HS-5 (cell line): ENCODE data around the gene GPR162.
A peak's percentile ranks its signal among the peaks of the same experiment; 100 is the strongest.

Experiments used
- DNase-seq: peaks from one replicate; pipeline ENCODE4 v3.0.0-alpha.2; 2012; ENCODE audit warnings: low read depth

The GPR162 gene

DNA sequence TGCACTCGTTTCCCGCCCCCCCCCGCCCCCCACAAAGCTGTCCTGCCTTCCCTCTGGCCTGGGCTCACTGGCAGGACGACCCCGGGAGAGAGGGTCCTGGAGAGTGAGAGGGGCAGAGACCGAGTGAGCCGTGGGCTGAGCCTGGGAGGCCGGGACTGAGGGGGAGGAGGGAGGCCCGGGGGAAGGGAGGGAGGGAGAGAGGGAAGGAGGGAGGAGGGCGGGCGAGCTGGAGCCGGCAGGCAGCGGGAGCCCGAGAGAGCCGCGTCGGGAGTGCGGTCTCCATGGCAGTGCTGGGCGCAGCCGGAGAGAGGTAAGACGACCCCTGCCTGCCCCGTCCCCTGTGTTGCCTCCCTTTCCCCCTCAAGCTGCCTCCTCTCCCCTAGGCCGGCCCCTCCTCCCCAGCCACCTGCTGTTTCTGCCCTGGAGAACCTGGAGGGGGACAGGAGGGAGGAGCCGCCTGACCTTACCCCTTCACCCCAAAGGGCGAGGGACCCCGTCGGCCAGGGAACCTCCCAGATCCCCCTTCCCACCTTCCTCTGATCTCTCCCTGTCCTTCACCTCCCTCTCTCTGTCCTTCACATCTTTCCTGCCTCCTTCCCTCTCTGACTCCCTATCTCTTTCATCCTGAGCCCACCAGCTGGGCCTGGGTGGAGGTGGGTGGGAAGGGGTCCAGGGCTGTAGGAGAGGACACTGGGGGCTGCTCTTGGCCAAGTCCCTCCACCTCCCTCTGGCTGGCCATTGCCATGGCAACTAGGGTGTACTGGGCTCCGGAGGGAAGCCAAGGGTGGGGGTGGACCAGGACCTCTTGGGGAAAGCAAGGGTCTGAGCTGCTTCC, at the start of gene GPR162:
Gene GPR162, plus strand, starts transcription at position 231 of the 835 bp plus-strand sequence. CDS start 2,078 bp downstream, outside the sequence.
- no peak for DNase-seq

- DNase-seq: no peak
These were observed 49.3 kb upstream of the GPR162 start, which contains the start of gene LAG3 for GRCh38 chr12:6772331-6772695. Gene LAG3, plus strand, starts transcription at chr12:6772520. Its CDS starts 333 bp downstream, at chr12:6772853.

DNA sequence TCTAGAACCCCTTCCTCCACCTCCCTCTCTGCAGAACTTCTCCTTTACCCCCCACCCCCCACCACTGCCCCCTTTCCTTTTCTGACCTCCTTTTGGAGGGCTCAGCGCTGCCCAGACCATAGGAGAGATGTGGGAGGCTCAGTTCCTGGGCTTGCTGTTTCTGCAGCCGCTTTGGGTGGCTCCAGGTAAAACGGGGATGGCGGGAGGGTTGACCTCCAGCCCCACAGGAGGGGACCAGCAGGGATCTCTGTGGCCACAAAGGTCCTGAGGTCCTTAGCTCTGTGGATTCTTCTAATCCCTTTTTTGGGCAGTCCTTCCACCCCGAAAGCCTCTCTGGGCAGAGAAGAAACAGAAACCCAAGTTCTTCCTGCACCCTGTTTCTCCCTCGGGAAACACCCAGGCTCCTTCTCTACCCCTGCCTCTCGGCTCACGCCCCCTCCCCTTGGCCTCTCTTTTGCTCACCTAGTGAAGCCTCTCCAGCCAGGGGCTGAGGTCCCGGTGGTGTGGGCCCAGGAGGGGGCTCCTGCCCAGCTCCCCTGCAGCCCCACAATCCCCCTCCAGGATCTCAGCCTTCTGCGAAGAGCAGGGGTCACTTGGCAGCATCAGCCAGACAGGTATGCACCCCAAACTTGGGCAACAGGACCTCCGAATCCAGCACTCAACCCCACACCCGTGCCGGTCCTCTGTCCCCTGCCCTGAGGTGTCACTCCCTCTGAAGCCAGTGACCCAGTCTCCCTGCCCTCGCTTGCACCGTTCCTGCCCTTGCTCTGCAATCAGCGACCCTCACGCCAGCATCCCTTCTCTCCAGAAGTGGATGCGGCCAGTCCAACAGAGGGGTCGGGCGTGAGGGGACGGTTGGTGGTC, 48.7 kb upstream of the GPR162 start:
- no peak for DNase-seq

DNA sequence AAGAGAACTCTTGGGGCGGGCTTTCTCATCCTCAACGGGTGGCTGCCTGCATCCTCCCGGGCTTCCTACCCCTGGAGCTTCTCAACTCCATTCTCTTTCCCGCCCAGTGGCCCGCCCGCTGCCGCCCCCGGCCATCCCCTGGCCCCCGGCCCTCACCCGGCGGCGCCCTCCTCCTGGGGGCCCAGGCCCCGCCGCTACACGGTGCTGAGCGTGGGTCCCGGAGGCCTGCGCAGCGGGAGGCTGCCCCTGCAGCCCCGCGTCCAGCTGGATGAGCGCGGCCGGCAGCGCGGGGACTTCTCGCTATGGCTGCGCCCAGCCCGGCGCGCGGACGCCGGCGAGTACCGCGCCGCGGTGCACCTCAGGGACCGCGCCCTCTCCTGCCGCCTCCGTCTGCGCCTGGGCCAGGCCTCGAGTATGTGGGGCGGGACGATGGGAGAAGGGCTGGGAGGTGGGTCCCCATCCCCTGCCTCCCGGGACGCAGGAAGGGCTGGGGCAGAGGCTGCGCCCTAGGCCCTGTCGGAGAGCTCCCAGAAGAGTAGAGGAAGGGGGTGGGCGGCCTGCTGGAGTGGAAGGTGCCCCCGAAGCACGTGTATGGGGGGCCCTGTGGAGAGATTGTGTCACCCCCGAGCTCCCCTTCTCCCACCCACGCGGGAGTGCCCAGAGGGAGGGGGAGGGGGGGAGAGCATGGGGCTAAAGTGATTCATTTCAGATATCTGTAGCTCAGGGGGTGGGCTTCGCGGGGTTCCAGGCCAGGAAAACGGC, 47.9 kb upstream of the GPR162 start:
- no peak for DNase-seq

GRCh38 chr12:6774499-6775062, 47.0 kb upstream of the GPR162 start:
- DNase-seq: no peak

DNA sequence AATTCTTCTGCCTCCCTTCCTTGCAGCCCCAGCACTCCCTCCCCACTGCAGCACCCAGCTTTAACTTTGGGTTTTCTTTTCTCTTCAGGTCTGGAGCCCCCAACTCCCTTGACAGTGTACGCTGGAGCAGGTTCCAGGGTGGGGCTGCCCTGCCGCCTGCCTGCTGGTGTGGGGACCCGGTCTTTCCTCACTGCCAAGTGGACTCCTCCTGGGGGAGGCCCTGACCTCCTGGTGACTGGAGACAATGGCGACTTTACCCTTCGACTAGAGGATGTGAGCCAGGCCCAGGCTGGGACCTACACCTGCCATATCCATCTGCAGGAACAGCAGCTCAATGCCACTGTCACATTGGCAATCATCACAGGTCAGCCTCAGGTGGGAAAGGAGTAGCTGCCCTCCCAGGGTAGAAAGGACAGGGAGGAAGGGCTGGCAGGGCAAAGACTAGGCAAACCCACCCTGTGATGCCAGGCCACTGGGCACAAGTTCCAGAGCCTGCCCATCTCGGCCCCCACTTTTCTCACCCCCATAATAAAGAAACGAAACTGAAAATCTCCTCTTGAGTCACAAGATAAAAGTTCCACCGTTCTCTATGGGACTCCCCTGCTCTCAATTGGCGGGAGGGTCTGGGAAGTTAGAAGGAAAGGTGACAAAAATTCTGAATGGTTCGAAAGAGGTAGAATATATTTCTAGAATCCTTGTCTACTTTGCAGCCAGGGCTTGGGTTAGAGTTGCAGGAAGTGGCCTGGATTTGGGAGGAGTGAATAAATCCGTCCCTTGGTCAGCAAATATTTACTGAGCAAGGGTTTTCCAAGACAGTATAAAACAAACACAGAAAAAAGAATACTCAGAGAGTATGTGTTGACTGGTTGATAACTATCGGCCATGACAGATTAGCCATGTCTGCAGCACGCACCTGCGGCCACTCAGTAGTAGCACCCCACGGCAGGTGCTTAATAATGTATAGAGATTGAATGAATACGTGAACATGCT, 46.1 kb upstream of the GPR162 start:
- DNase-seq: no peak

DNA sequence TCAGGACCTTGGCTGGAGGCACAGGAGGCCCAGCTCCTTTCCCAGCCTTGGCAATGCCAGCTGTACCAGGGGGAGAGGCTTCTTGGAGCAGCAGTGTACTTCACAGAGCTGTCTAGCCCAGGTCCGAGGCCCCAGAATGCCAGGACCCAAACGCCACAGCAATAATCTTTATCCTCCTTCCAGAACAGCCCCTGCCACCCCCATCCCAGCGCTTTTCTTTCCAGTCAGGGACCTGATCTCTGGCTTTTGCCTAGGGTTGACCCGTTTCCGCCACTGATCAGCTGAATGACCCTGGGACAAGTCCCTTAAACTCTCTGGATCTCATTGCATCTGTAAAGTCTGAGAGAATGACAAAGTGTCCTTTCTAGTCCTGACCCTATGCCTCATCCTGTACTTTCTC, 44.2 kb upstream of the GPR162 start:
- DNase-seq: no peak

GRCh38 chr12:6778217-6778573, 43.4 kb upstream of the GPR162 start:
- DNase-seq: no peak

DNA sequence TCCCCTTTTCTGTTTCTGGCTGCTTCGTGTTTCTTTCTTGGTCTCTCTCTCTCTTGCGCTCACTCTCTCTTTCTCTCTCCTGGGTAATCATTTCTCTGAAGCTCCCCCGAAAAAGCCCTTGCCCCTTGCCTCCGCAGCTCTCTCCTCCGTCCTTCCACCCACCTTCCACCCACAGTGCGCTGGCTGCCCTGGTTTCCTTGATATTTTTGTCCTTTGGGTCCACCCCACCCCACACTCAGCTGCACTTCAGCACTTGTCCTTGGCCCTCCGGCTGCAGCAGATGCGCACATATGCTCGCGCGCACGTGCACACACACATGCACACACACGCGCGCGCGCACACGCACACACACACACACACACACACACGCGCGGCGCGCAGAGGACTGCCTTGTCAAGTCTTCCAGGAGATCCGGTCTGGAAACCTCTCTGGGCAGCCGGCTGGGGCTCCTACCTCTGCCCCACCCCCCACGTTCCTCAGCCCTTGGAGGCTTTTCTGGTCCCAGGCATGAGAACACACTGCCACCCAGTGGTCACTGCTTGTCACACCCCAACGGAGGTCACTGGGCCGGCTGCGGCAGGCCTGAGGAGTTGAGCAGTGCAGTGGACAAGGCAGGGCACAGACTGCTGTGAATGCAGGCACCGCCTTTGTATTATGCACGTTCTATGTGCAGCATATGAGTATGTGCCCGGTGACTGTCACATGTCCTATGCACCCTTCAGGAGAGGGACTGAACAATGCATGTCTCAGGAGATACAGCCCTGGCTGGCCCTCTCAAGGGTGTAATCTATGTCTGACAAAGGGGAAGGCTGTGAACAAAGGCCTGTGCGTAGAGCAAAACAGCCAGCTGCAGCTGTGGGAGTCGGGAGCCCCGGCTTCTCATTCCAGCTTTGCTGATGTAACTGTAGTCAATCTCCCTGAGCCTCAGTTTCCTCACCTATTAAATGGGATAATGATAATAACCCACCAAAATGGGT, 42.8 kb upstream of the GPR162 start:
- DNase-seq: peak; percentile 72

DNA sequence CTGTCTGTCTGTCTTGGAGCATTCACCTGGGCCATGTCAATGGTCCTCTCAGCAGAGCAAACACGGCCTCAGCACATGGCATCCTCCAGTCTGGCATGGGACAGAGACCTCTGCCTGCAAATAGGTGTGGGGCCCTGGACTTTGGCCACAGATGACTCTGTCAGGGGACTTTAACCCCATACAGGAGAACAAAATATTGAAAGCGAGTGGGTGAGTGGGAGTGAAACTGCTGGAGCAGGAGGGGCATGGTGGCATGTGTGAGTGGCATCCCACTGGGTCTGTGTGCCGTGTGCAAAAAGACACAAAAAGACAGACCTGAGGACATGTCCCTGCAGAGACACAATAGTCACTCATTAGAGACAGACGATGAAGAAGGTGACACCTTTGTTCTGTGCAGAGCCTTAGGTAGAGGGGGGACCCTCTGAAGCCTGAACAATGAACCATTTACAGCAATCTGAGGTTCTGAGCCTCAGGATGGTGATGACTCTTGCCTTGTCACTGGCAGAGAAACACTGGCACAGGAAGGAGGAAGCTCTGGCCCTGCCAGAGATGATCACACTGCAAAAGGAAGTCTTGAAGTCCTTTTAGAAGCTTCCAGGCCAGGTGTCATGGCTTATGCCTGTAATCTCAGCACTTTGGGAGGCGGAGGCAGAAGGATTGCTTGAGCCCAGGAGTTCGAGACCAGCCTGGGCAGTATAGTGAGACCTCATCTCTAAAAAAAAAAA, 41.8 kb upstream of the GPR162 start:
- no peak for DNase-seq

DNA sequence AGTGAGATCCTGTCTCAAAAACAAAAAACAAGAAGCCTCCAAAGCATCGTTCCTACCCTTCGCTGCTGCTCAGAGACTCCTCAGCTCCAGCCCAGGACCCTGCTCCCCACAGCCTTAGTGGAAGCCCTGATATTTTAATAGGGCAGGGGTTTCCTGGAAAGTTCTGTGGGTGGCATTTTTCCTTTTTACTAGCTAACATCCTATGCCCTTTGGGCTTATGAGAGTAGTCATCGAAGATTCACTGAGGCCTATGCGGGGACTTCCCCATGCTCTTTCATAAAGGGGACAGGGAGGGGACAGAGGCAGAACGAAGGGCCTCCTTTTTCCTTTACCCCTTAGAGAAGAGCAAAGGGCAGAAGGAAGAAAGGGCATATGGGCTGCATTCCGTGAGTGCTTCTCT, 41.0 kb upstream of the GPR162 start:
- DNase-seq: no peak

- DNase-seq: no peak
These were observed 39.5 kb upstream of the GPR162 start for GRCh38 chr12:6782119-6782518.

- DNase-seq: no peak
These were observed 38.6 kb upstream of the GPR162 start for GRCh38 chr12:6782850-6783566.

DNA sequence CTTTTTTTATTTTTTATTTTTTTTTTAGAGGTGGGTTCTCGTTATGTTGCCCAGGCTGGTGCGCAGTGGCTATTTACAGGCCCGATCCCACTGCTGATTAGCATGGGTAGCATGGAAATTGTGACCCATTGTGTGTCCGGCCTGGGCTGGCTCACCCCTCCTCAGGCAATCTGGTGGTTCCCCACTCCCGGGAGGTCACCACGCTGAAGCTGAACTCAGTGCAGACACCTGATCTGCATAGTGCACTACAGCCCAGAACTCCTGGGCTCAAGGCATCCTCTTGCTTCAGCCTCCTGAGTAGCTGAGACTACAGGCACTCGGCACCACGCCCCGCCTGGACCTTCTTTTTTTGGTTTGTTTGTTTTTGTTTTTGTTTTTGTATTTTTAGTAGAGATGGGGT, 37.8 kb upstream of the GPR162 start:
- DNase-seq: no peak

DNA sequence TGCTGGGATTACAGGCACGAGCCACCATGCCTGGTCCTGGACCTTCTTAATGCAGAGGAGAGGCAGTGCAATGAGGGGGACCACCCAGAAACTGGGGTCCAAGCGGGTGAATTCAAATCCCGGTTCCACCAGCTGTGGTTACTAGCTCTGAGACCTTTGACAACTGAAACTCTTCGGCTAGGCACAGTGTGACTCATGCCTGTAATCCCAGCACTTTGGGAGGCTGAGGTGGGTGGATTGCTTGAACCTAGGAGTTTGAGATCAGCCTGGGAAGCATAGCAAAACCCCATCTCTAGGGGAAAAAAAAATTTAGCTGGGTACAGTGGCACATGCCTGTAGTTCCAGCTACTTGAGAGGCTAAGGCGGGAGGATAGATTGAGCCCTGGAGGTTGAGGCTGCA, 37.3 kb upstream of the GPR162 start:
- DNase-seq: no peak

DNA sequence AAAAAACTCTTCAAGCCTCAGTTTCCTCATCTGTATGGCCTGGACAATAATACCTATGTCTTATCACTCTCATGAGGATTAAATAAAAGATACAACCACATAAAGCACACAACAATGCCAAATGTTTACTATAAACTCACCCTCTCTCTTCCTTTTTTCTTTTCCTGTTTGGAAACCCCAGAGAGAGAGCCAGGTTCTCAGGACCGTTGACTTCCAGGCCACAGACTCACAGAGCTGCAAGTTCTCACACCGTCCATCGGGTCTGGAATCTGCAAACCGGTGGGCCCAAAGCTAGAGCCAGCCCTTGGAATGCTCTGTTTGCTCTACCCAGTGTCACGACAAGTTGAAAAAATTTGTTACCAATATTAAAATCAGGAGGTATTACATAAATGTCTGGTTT, 36.9 kb upstream of the GPR162 start:
- no peak for DNase-seq

DNA sequence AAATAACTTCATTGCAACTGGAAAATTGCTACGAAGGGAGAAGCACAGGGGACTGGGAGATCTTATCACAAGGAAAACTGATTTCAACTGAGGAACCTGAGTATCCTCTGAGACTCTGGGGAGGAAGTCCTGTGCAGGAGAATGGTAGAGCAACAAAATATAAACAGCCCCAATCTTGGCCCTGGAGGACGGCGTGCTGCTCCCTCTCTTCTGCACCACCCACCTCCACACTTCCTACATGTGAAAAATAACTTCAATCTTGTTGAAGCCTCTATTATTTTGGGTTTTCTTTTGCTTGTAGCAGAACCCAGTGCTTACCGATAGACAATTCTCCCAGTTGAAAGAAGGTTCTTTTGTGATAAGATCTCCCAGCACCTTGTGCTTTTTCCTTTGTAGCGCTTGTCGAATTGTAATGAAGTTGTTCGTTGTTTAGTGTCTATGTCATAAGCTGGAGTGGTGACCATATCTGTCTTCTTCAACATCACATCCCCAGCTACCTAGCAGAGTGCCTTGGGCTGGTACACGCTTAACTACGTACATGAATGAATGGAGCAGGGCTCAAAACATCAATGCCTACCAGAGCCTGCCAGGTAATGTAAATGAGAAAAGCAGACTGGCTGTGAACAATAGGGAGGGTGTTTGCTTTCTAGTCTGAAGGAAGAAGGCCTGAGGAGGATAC, 35.1 kb upstream of the GPR162 start:
- no peak for DNase-seq

- DNase-seq: no peak
These were observed 34.3 kb upstream of the GPR162 start for GRCh38 chr12:6787309-6787708.
